ENCODE results near the gene OTOF.

DNA sequence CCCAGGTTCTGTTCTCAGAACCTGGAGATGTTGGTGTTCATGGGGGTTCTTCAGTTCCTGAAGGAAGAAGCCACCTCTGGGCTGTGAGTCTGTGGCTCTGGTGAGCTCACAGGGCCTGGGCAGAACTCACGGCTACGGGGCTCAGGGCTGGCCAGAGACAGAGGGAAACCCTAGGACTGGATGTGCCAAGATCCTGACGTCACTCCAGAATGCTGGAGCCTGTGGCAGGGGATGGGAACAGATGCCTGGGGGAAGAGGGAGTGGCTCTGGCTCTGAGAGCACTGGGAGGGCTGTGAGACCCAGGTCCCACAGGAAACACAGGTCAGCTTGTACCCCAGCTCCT is at the start of gene OTOF:
- TF ChIP-seq, protein P1, sequence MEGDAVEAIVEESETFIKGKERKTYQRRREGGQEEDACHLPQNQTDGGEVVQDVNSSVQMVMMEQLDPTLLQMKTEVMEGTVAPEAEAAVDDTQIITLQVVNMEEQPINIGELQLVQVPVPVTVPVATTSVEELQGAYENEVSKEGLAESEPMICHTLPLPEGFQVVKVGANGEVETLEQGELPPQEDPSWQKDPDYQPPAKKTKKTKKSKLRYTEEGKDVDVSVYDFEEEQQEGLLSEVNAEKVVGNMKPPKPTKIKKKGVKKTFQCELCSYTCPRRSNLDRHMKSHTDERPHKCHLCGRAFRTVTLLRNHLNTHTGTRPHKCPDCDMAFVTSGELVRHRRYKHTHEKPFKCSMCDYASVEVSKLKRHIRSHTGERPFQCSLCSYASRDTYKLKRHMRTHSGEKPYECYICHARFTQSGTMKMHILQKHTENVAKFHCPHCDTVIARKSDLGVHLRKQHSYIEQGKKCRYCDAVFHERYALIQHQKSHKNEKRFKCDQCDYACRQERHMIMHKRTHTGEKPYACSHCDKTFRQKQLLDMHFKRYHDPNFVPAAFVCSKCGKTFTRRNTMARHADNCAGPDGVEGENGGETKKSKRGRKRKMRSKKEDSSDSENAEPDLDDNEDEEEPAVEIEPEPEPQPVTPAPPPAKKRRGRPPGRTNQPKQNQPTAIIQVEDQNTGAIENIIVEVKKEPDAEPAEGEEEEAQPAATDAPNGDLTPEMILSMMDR (IDR thresholded peaks at IDR 0.05): no peak
- no peak for TF ChIP-seq POLR2A (IDR thresholded peaks at IDR 0.05)

Data from uterus (tissue), 2 donors.